Measurements from ENCODE around the gene SENP3. TPM values are rescaled to one million over a fixed set of nuclear protein-coding genes. Genes with fewer than 3 reads are reported as not detected.

Gene SENP3
- total and polyA plus RNA-seq, 2 of the 13 experiments (the other 11 are each of a cell fraction or from before 2014, with no cell fraction given) = 55.8 to 75.4 TPM

- no peaks in the 10 kb centered on the region for H3K9me3 ChIP-seq (ENCODE audit: low read length)
- intact Hi-C loops (cut with micrococcal nuclease; ENCODE audit: unreplicated experiment) = loop anchor here (1.0 to 10.0 kb wide), 3 partner anchors 38 to 206 kb away; partner anchors contain the start of genes KCTD11 and TMEM95
- peak overlapping the region; percentile 91 for H3K4me2 ChIP-seq (ENCODE audit: low read depth, low read length)
- H3K4me1 ChIP-seq (ENCODE audit: insufficient read depth, low read length) = peaks cover 67% of the 10 kb centered on the region
- ATAC-seq (peak; percentile 77), FAIRE-seq (peak; percentile 54), DNase-seq (ENCODE audit: low spot score) (peak; percentile 77)
- peaks cover 27% of the 10 kb centered on the region for H3K79me2 ChIP-seq (ENCODE audit: insufficient read depth, low read length)
- ChIA-PET CTCF (ENCODE audit: low intra/inter-chr PET ratio, low total read pairs) (interaction anchor here (0.6 to 3.3 kb wide), 3 partner anchors 37 to 120 kb away, joined by 3 to 43 read pairs (median 27); no protein-coding TSS in a partner anchor), POLR2A (interaction anchor here (0.5 to 4.8 kb wide), 20 partner anchors 9 to 232 kb away, joined by 3 to 33 read pairs (median 7); partner anchors contain the start of genes CD68, MPDU1, NEURL4 and POLR2A)
- H3K4me3 ChIP-seq (replicated peaks in 1 of 3; ENCODE audit: insufficient read depth in 1 of 3, low read depth in 2 of 3, low read length in 3 of 3) = peak overlapping the region; percentile 90 to 94 (median 92)
- no peaks in the 10 kb centered on the region for H4K20me1 ChIP-seq (ENCODE audit: insufficient read depth, low read length)
- WGBS (ENCODE audit: low lambda C conversion rate) = under 1% methylated on average over 32 of the region's 32 CpGs
- H2AFZ ChIP-seq (ENCODE audit: low read length) = peak overlapping the region; percentile 69
- H3K27ac ChIP-seq (ENCODE audit: extremely low read length, insufficient read depth, low read length) = peak overlapping the region; percentile 75
- H3K9ac ChIP-seq (ENCODE audit: insufficient read depth, low read depth, low read length) = peak overlapping the region; percentile 91
- H3K36me3 ChIP-seq (replicated peaks in 1 of 2; ENCODE audit: control insufficient read depth in 1 of 2, insufficient read depth in 2 of 2, low read length in 2 of 2) = peaks cover 10 to 22% of the 10 kb centered on the region in 2 experiments
- in situ Hi-C loops (cut with HindIII; ENCODE audit: extremely low pct_ligation_motif_present, low pct_unique_long_range_greater_than_20kb) = no loop called here
- BruUV-seq (replicated peaks) = TSS peak; percentile 77
- no peaks in the 10 kb centered on the region; a peak in 1 of 5 replicates for H3K27me3 ChIP-seq (ENCODE audit: control insufficient read depth in 1 of 2, insufficient read depth in 2 of 2, low read length in 2 of 2)
- no peak for TF ChIP-seq TEAD3 (CRISPR knock-in tag; optimal IDR thresholded peaks at IDR 0.05; ENCODE audit: borderline replicate concordance)
- no peak for TF ChIP-seq AKNA (CRISPR knock-in tag; IDR thresholded peaks at IDR 0.05; ENCODE audit: borderline replicate concordance)
- TF ChIP-seq NFYC (CRISPR knock-in tag; IDR thresholded peaks at IDR 0.05) = no peak
- no peak for TF ChIP-seq CEBPZ (IDR thresholded peaks at IDR 0.05; ENCODE audit: low read length)
- TF ChIP-seq FOXA1 (IDR thresholded peaks at IDR 0.05) = no peak
- TF ChIP-seq FOXA1 (CRISPR knock-in tag; IDR thresholded peaks at IDR 0.05) = no peak
- no peak for TF ChIP-seq ZNF136 (CRISPR knock-in tag; IDR thresholded peaks at IDR 0.05; ENCODE audit: low read depth)
- TF ChIP-seq MTF1 (CRISPR knock-in tag; IDR thresholded peaks at IDR 0.05) = no peak
- peak; percentile 69 for TF ChIP-seq HNF4A (CRISPR knock-in tag; IDR thresholded peaks at IDR 0.05)
- TF ChIP-seq ZBTB42 (CRISPR knock-in tag; IDR thresholded peaks at IDR 0.05) = no peak
- TF ChIP-seq ZNF761 (CRISPR knock-in tag; conservative IDR thresholded peaks at IDR 0.05) = no peak
- TF ChIP-seq ZNF607 (CRISPR knock-in tag; IDR thresholded peaks at IDR 0.05; ENCODE audit: borderline replicate concordance) = no peak; the same call in 1 of the 2 replicates
- TF ChIP-seq ZNF143 (CRISPR knock-in tag; IDR thresholded peaks at IDR 0.05) = no peak
- TF ChIP-seq EED (CRISPR knock-in tag; IDR thresholded peaks at IDR 0.05) = no peak
- TF ChIP-seq DPF2 (CRISPR knock-in tag; IDR thresholded peaks at IDR 0.05; ENCODE audit: borderline replicate concordance, low read depth) = no peak
- TF ChIP-seq NCOA5 (CRISPR knock-in tag; IDR thresholded peaks at IDR 0.05) = no peak
Measured at GRCh38 chr17:7561028-7561575, 617 bp upstream of the SENP3 start.
